Cardiac fibroblast (primary cell): ENCODE results near the gene FCHO2.

ENCODE experiments used
- DNase-seq, 2 donors: peaks; one replicate each; pipeline versions ENCODE4 v3.0.0 to v3.0.0-alpha.2; 2010; ENCODE audit warnings: low read depth in 2 of 2
- H3K4me3 ChIP-seq, 2 donors: replicated peaks in 1 of 2; 1 replicate in 1 of 2; 2 replicates in 1 of 2; pipeline ENCODE4 v1.5.1; 2011; ENCODE audit warnings: low read depth in 2 of 2, low read length in 2 of 2, mild to moderate bottlenecking in 2 of 2, moderate library complexity in 1 of 2
- CTCF ChIP-seq: IDR thresholded peaks from one replicate; pipeline ENCODE4 v1.5.1; 2011; ENCODE audit warnings: low read depth, mild to moderate bottlenecking, low read length, inconsistent platforms

Gene FCHO2

GRCh38 chr5:72955768-72956323, at the start of gene FCHO2:
TSS of gene FCHO2 (plus strand) at chr5:72956041. CDS start at chr5:72956097, 56 bp downstream.
- peak; percentile 75 for TF ChIP-seq CTCF
- H3K4me3 ChIP-seq = peak within 1 kb of the TSS; percentile 66 to 71
- DNase-seq = peak; percentile 98

- DNase-seq = no peak
- H3K4me3 ChIP-seq = no peak overlapping the region
- no peak for TF ChIP-seq CTCF
Measured at GRCh38 chr5:72906806-72907205, 49.0 kb upstream of the FCHO2 start.

- DNase-seq = no peak
- no peak for TF ChIP-seq CTCF
- no peak overlapping the region for H3K4me3 ChIP-seq
Measured at GRCh38 chr5:72908664-72909063, 47.2 kb upstream of the FCHO2 start.

GRCh38 chr5:72917371-72917776, 38.5 kb upstream of the FCHO2 start:
- DNase-seq = no peak
- no peak for TF ChIP-seq CTCF
- no peak overlapping the region for H3K4me3 ChIP-seq

GRCh38 chr5:72920690-72921502, 34.9 kb upstream of the FCHO2 start:
- TF ChIP-seq CTCF = peak; percentile 11
- DNase-seq = peak; percentile 43 to 60
- no peak overlapping the region for H3K4me3 ChIP-seq

- H3K4me3 ChIP-seq = no peak overlapping the region
- TF ChIP-seq CTCF = no peak
- no peak for DNase-seq
Measured at GRCh38 chr5:72921886-72922285, 34.0 kb upstream of the FCHO2 start.
